B cell (primary cell): ENCODE measurements around the gene PSD. TPM values are rescaled to one million over a fixed set of nuclear protein-coding genes. Genes with fewer than 3 reads are reported as not detected.

Experiments
- ATAC-seq: fragments of 200-7000 bp; cut with Tn5 transposase; one replicate; pipeline ENCODE4 v1.10.0; 2021; ENCODE audit warnings: low read depth, mild to moderate bottlenecking, moderate number of reproducible peaks, moderate library complexity
- CTCF ChIA-PET: fragments of 350-600 bp; sonication (Branson Sonifier 250); formaldehyde crosslinking; loops from one replicate; lab custom pipeline; 2021; ENCODE audit warnings: antibody characterized with exemption, inconsistent platforms; lab: Charles Lee
- POLR2A ChIA-PET: fragments of 350-600 bp; sonication (Branson Sonifier 250); formaldehyde crosslinking; loops from one replicate; lab custom pipeline; 2021; ENCODE audit warnings: antibody characterized with exemption; lab: Charles Lee
- DNase-seq: peaks from one replicate; pipeline ENCODE4 v3.0.0; 2013
- H2AFZ ChIP-seq: 2 replicates; pipeline ENCODE4 v1.6.1; 2012; ENCODE audit warnings: mild to moderate bottlenecking, low read depth, low read length; ENCODE audit not compliant: insufficient read depth, poor library complexity, severe bottlenecking
- H3K27ac ChIP-seq, 2 donors: 1 replicate in 1 of 2; 2 replicates in 1 of 2; pipeline ENCODE4 v1.5.1; 2012 to 2013; ENCODE audit warnings: low read length in 2 of 2, mild to moderate bottlenecking in 2 of 2, moderate library complexity in 1 of 2
- H3K27me3 ChIP-seq, 4 experiments: fragments of 200-600 bp in 1 of 4; sonication (generic) in 1 of 4; replicated peaks in 1 of 4; 1 replicate in 2 of 4; 2 replicates in 2 of 4; pipeline versions ENCODE4 v1.6.1 to v1.7.0; 2013 to 2016; ENCODE audit warnings: low read length in 3 of 4, mild to moderate bottlenecking in 2 of 4, mixed read lengths in 1 of 4, moderate library complexity in 1 of 4; ENCODE audit not compliant: insufficient read depth in 4 of 4, control insufficient read depth in 3 of 4; ENCODE audit errors: control extremely low read depth in 1 of 4
- H3K36me3 ChIP-seq, 2 experiments: replicated peaks in 1 of 2; 1 replicate in 1 of 2; 2 replicates in 1 of 2; pipeline versions ENCODE4 v1.6.1 to v1.7.1; 2013; ENCODE audit warnings: low read length in 1 of 2; ENCODE audit not compliant: insufficient read depth in 2 of 2, control insufficient read depth in 1 of 2; ENCODE audit errors: control extremely low read depth in 1 of 2, extremely low read depth in 1 of 2
- H3K4me1 ChIP-seq, 2 donors: fragments of 200-600 bp in 1 of 2; sonication (generic) in 1 of 2; 1 replicate in 1 of 2; 2 replicates in 1 of 2; pipeline versions ENCODE4 v1.5.1 to v1.6.1; 2013 to 2017; ENCODE audit warnings: low read length in 2 of 2; ENCODE audit not compliant: control insufficient read depth in 2 of 2, insufficient read depth in 2 of 2
- H3K4me2 ChIP-seq: replicated peaks from 2 replicates; pipeline ENCODE3; 2012; ENCODE audit warnings: mild to moderate bottlenecking, low read depth, low read length; ENCODE audit not compliant: poor library complexity, severe bottlenecking
- H3K4me3 ChIP-seq, 5 experiments: fragments of 200-600 bp in 1 of 5; sonication (generic) in 1 of 5; 1 replicate in 3 of 5; 2 replicates in 2 of 5; pipeline versions ENCODE4 v1.5.1 to v1.7.0; 2011 to 2016; ENCODE audit warnings: low read length in 4 of 5, mild to moderate bottlenecking in 4 of 5, low read depth in 2 of 5, control low read depth in 1 of 5, moderate library complexity in 1 of 5; ENCODE audit not compliant: insufficient read depth in 1 of 5; ENCODE audit errors: control extremely low read depth in 1 of 5, extremely low read depth in 1 of 5
- H3K79me2 ChIP-seq: fragments of 200-600 bp; sonication (generic); one replicate; pipeline ENCODE4 v1.6.0; 2016; ENCODE audit warnings: low read length; ENCODE audit not compliant: control insufficient read depth, insufficient read depth
- H3K9ac ChIP-seq: fragments of 200-600 bp; sonication (generic); 2 replicates; pipeline ENCODE4 v1.6.1; 2017; ENCODE audit warnings: mild to moderate bottlenecking, low read length, moderate library complexity
- H3K9me3 ChIP-seq, 3 donors: one replicate each; pipeline versions ENCODE4 v1.6.1 to v1.7.1; 2013; ENCODE audit warnings: low read length in 2 of 3; ENCODE audit not compliant: control insufficient read depth in 2 of 3, insufficient read depth in 1 of 3; ENCODE audit errors: control extremely low read depth in 1 of 3
- H4K20me1 ChIP-seq: 2 replicates; pipeline ENCODE4 v1.6.0; 2012; ENCODE audit warnings: mild to moderate bottlenecking, low read length; ENCODE audit not compliant: insufficient read depth, control insufficient read depth, poor library complexity, severe bottlenecking
- H3K27ac Mint-ChIP-seq: one replicate; pipeline ENCODE4 v1.8.0; 2021; ENCODE audit warnings: mixed read lengths
- H3K27me3 Mint-ChIP-seq: one replicate; pipeline ENCODE4 v1.8.0; 2021; ENCODE audit warnings: mixed read lengths
- H3K4me1 Mint-ChIP-seq: one replicate; pipeline ENCODE4 v1.8.0; 2021; ENCODE audit warnings: mixed read lengths
- H3K4me3 Mint-ChIP-seq: one replicate; pipeline ENCODE4 v1.8.0; 2021; ENCODE audit warnings: mixed read lengths
- H3K9me3 Mint-ChIP-seq: one replicate; pipeline ENCODE4 v1.8.0; 2022; ENCODE audit warnings: mixed read lengths; ENCODE audit not compliant: insufficient read depth
- EZH2 ChIP-seq: IDR thresholded peaks from 2 replicates; pipeline ENCODE4 v1.6.1; 2012; ENCODE audit warnings: borderline replicate concordance, low read depth, mild to moderate bottlenecking, moderate library complexity, low read length; ENCODE audit not compliant: insufficient read depth, poor library complexity, severe bottlenecking
- WGBS: methylation state at CpG from one replicate; pipeline ENCODE4 v1.1.5; 2013; ENCODE audit warnings: missing lambda C conversion rate; ENCODE audit not compliant: insufficient coverage; 5-methylcytosine and 5-hydroxymethylcytosine counted together
- intact Hi-C: fragments of 100-400 bp; cut with micrococcal nuclease; formaldehyde crosslinking; loops from one replicate; pipeline ENCODE4 v1.10.0; 2022
- polyA plus RNA-seq: library from polyadenylated mRNA; depleted of rRNA; stranded (reverse); fragments of >200 nt; gene quantifications from 2 replicates; pipeline ENCODE4 v1.2.3, GENCODE V29; 2012
- total RNA-seq, 2 donors: library from RNA; stranded (reverse); fragments of 120-200 nt in 1 of 2; gene quantifications; 1 replicate in 1 of 2; 2 replicates in 1 of 2; pipeline versions ENCODE4 v1.2.3 to v1.2.4, GENCODE V29; 2013 to 2022
- TF ChIP-seq, protein P1 (sequence below): fragments of 200-600 bp; IDR thresholded peaks from one replicate; pipeline ENCODE4 v1.8.0; 2022; ENCODE audit warnings: antibody characterized with exemption, mild to moderate bottlenecking

Gene PSD
- total and polyA plus RNA-seq, 2 donors (not counting 1 experiment from before 2014, with no cell fraction given): 0.52 to 0.81 TPM

DNA sequence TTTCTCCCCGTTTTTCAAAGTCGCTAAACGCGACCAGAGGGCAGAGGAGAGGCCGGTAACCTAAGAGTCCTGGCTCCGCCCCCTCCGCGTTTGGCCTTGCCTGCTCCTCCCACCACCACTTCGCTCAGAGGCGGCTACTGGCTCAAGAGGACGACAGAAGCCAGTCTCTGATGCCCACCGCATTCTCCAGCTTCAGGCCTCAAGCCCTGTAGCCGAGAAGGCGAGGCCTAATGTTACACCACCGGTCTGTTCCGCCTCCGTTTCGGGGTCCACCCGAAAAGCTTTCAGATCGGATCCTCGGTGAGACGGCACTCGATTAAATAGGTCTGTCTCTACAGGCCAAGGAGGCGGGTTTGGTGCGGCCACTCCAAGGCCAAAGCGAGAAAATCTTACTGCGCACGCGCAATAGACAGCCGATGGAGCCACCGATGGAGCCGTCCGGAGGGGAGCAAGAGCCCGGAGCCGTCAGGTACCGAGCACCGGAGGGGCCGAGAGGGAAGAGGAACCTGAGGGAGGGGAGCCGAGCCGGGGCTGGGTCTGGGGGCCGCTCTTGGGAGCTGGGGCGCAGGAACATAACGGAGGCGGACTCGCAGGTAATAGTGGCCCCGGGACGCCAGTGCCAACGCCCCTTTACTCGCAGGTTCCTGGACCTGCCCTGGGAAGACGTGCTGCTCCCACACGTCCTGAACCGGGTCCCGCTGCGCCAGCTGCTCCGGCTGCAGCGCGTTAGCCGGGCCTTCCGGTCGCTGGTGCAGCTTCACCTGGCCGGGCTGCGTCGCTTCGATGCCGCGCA is 2.3 kb upstream of the PSD start, which contains the start of gene FBXL15:
FBXL15 (plus strand) TSS at position 123 of the 793 bp plus-strand sequence; CDS start at position 417, 294 bp downstream.
- Histone ChIP-seq H4K20me1 (peaks cover 17% of the 10 kb centered on the region), H3K27me3 (peaks cover 0 to 35% (median 22%) of the 10 kb centered on the region in 4 experiments), H3K9ac (peak within 1 kb of the TSS; percentile 77), H3K36me3 (peaks cover 0 to 14% of the 10 kb centered on the region in 2 experiments), H3K4me3 (peak within 1 kb of the TSS; percentile 63 to 92 (median 89)), H3K27ac (peak within 1 kb of the TSS; percentile 39 to 62), H3K4me2 (peak within 1 kb of the TSS; percentile 90), H3K9me3 (peaks cover 0 to 9% (median 0%) of the 10 kb centered on the region in 3 donors), H2AFZ (peak within 1 kb of the TSS; percentile 94), H3K4me1 (peaks cover 32 to 34% of the 10 kb centered on the region in 2 donors), H3K79me2 (no peaks in the 10 kb centered on the region)
- ATAC-seq (peak; percentile 78), DNase-seq (peak; percentile 98)
- H3K4me3 Mint-ChIP-seq: peak within 1 kb of the TSS; percentile 99
- H3K9me3 Mint-ChIP-seq: no peaks in the 10 kb centered on the region
- intact Hi-C loops: loop anchor here (1.0 to 5.0 kb wide), 11 partner anchors 11 to 289 kb away; partner anchors contain the start of genes ACTR1A, CUEDC2, GBF1 and NOLC1
- H3K27me3 Mint-ChIP-seq: peaks cover 18% of the 10 kb centered on the region
- WGBS: under 1% methylated on average over 66 of the region's 66 CpGs
- peak within 1 kb of the TSS; percentile 99 for H3K27ac Mint-ChIP-seq
- ChIA-PET CTCF (interaction anchor here (0.9 to 6.1 kb wide), 15 partner anchors 10 to 323 kb away, joined by 3 to 108 read pairs (median 7); partner anchors contain the start of genes ACTR1A, C10orf95, CUEDC2 and NFKB2), POLR2A (interaction anchor here (1.0 to 5.2 kb wide), 11 partner anchors 10 to 221 kb away, joined by 4 to 38 read pairs (median 6); partner anchors contain the start of genes ACTR1A, C10orf95, CUEDC2 and NFKB2)
- H3K4me1 Mint-ChIP-seq: peaks cover 38% of the 10 kb centered on the region
- no peak for TF ChIP-seq EZH2

DNA sequence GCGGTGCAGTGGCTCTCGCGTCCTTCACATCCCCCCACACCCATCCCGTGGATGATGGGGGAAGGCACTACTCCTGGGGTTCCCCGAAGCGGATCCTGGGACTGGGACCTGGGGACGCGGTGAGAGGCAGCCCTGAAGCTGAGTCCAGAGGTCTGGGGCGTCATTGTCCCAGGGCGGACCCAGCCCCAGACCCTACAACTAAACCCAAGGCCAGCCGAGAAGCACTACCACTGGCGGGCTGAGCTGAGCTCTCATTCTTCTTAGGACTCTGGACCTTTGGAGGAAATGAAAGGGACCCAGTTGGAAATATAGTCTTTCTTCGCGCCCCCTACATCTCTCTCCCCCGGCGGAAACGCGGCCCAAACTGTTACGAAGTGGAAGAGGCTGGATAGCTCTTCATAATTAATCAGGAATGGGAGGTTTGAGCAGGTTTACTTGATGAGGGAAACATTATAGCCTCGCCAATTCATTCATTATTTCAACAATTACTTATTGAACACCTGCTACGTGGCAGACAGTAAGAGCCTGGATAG is 1.7 kb upstream of the PSD start:
- CTCF ChIA-PET: interaction anchor here (1.0 to 6.1 kb wide), 13 partner anchors 10 to 190 kb away, joined by 3 to 108 read pairs (median 7); partner anchors contain the start of genes ACTR1A, C10orf95, CUEDC2 and NFKB2
- Mint-ChIP-seq H3K9me3 (no peaks in the 10 kb centered on the region), H3K4me1 (peaks cover 38% of the 10 kb centered on the region), H3K4me3 (peak overlapping the region; percentile 99), H3K27me3 (peaks cover 23% of the 10 kb centered on the region), H3K27ac (peak overlapping the region; percentile 99)
- H3K27me3 ChIP-seq: peaks cover 0 to 41% (median 27%) of the 10 kb centered on the region in 4 experiments
- no peak for ATAC-seq
- H4K20me1 ChIP-seq: peaks cover 17% of the 10 kb centered on the region
- H3K79me2 ChIP-seq: no peaks in the 10 kb centered on the region
- H3K27ac ChIP-seq: peak overlapping the region; percentile 39 to 56
- H3K9me3 ChIP-seq: peaks cover 0 to 12% (median 0%) of the 10 kb centered on the region in 3 donors
- peak overlapping the region; percentile 63 to 92 (median 89) for H3K4me3 ChIP-seq
- H3K36me3 ChIP-seq: peaks cover 0 to 14% of the 10 kb centered on the region in 2 experiments
- peak overlapping the region; percentile 90 for H3K4me2 ChIP-seq
- peak overlapping the region; percentile 77 for H3K9ac ChIP-seq
- intact Hi-C loops: loop anchor here (1.0 to 5.0 kb wide), 4 partner anchors 21 to 288 kb away; partner anchors contain the start of genes NOLC1 and PPRC1
- TF ChIP-seq, protein P1, sequence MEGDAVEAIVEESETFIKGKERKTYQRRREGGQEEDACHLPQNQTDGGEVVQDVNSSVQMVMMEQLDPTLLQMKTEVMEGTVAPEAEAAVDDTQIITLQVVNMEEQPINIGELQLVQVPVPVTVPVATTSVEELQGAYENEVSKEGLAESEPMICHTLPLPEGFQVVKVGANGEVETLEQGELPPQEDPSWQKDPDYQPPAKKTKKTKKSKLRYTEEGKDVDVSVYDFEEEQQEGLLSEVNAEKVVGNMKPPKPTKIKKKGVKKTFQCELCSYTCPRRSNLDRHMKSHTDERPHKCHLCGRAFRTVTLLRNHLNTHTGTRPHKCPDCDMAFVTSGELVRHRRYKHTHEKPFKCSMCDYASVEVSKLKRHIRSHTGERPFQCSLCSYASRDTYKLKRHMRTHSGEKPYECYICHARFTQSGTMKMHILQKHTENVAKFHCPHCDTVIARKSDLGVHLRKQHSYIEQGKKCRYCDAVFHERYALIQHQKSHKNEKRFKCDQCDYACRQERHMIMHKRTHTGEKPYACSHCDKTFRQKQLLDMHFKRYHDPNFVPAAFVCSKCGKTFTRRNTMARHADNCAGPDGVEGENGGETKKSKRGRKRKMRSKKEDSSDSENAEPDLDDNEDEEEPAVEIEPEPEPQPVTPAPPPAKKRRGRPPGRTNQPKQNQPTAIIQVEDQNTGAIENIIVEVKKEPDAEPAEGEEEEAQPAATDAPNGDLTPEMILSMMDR: no peak
- no peak for TF ChIP-seq EZH2
- 2% methylated on average over 11 of the region's 21 CpGs for WGBS
- H2AFZ ChIP-seq: peak overlapping the region; percentile 94
- peak; percentile 49 for DNase-seq
- H3K4me1 ChIP-seq: peaks cover 32 to 34% of the 10 kb centered on the region in 2 donors
- POLR2A ChIA-PET: interaction anchor here (1.0 to 5.2 kb wide), 9 partner anchors 10 to 222 kb away, joined by 4 to 38 read pairs (median 10); partner anchors contain the start of genes ACTR1A, C10orf95, CUEDC2 and NFKB2
